ENCODE measurements around the gene CABP5.

Gene CABP5

GRCh38 chr19:48030073-48030472 lies 13.8 kb downstream of the CABP5 start:
- H4K12ac ChIP-seq (ENCODE audit: low read depth, low read length): no peak overlapping the region
- H3K79me2 ChIP-seq (ENCODE audit: control insufficient read depth, insufficient read depth, low read length, poor library complexity): no peaks in the 10 kb centered on the region
- H3K79me1 ChIP-seq (ENCODE audit: low read length): no peaks in the 10 kb centered on the region
- no peak overlapping the region for H2AFZ ChIP-seq (ENCODE audit: insufficient read depth, low read length, poor library complexity)
- H3K14ac ChIP-seq (ENCODE audit: low read length): no peak overlapping the region
- no peak overlapping the region for H4K91ac ChIP-seq (ENCODE audit: low read depth, low read length)
- no peaks in the 10 kb centered on the region for H3K36me3 ChIP-seq (ENCODE audit: control insufficient read depth in 1 of 2, insufficient read depth in 2 of 2, low read length in 2 of 2)
- H2BK5ac ChIP-seq (ENCODE audit: low read depth, low read length, poor library complexity): no peak overlapping the region
- H3K9me3 ChIP-seq (ENCODE audit: insufficient read depth, low read depth, low read length): no peaks in the 10 kb centered on the region
- H3K23ac ChIP-seq (ENCODE audit: low read length): no peak overlapping the region
- no peak overlapping the region for H3K4me2 ChIP-seq (ENCODE audit: low read length)
- H3K4me3 ChIP-seq (ENCODE audit: low read depth, low read length): no peak overlapping the region
- H2AK5ac ChIP-seq (ENCODE audit: low read length): no peak overlapping the region
- no peak overlapping the region for H4K8ac ChIP-seq (ENCODE audit: low read depth, low read length)
- no peaks in the 10 kb centered on the region for H3K27me3 ChIP-seq (ENCODE audit: insufficient read depth, low read length)
- DNase-seq: no peak
- no peaks in the 10 kb centered on the region for H3K4me1 ChIP-seq (ENCODE audit: control insufficient read depth in 1 of 2, insufficient read depth in 2 of 2, low read length in 2 of 2)
- no peak overlapping the region for H3K18ac ChIP-seq (ENCODE audit: low read length)
- no CpG with 5 or more reads among the region's 10 CpGs for WGBS (ENCODE audit: extremely low coverage, insufficient coverage, insufficient read length)
- H2BK12ac ChIP-seq (ENCODE audit: low read length): no peak overlapping the region
- H2BK120ac ChIP-seq (ENCODE audit: insufficient read depth, low read length, poor library complexity): no peak overlapping the region
- no peak overlapping the region for H3K9ac ChIP-seq (ENCODE audit: low read length)
- no peak overlapping the region for H3K4ac ChIP-seq (ENCODE audit: low read depth, low read length)
- H3K27ac ChIP-seq (ENCODE audit: low read depth, low read length): no peak overlapping the region

GRCh38 chr19:48029431-48029830 lies 14.4 kb downstream of the CABP5 start:
- Histone ChIP-seq H2AK5ac (ENCODE audit: low read length) (no peak overlapping the region), H4K12ac (ENCODE audit: low read depth, low read length) (no peak overlapping the region), H3K9me3 (ENCODE audit: insufficient read depth, low read depth, low read length) (no peaks in the 10 kb centered on the region), H4K8ac (ENCODE audit: low read depth, low read length) (no peak overlapping the region), H2BK12ac (ENCODE audit: low read length) (no peak overlapping the region), H3K4me3 (ENCODE audit: low read depth, low read length) (no peak overlapping the region), H3K14ac (ENCODE audit: low read length) (no peak overlapping the region), H3K27ac (ENCODE audit: low read depth, low read length) (no peak overlapping the region), H2AFZ (ENCODE audit: insufficient read depth, low read length, poor library complexity) (no peak overlapping the region), H4K91ac (ENCODE audit: low read depth, low read length) (no peak overlapping the region), H3K18ac (ENCODE audit: low read length) (no peak overlapping the region), H3K4me1 (ENCODE audit: control insufficient read depth in 1 of 2, insufficient read depth in 2 of 2, low read length in 2 of 2) (no peaks in the 10 kb centered on the region), H2BK5ac (ENCODE audit: low read depth, low read length, poor library complexity) (no peak overlapping the region), H2BK120ac (ENCODE audit: insufficient read depth, low read length, poor library complexity) (no peak overlapping the region), H3K4me2 (ENCODE audit: low read length) (no peak overlapping the region), H3K23ac (ENCODE audit: low read length) (no peak overlapping the region), H3K79me2 (ENCODE audit: control insufficient read depth, insufficient read depth, low read length, poor library complexity) (no peaks in the 10 kb centered on the region), H3K27me3 (ENCODE audit: insufficient read depth, low read length) (no peaks in the 10 kb centered on the region), H3K9ac (ENCODE audit: low read length) (no peak overlapping the region), H3K79me1 (ENCODE audit: low read length) (no peaks in the 10 kb centered on the region), H3K36me3 (ENCODE audit: control insufficient read depth in 1 of 2, insufficient read depth in 2 of 2, low read length in 2 of 2) (no peaks in the 10 kb centered on the region), H3K4ac (ENCODE audit: low read depth, low read length) (no peak overlapping the region)
- WGBS (ENCODE audit: extremely low coverage, insufficient coverage, insufficient read length): no CpG with 5 or more reads among the region's 7 CpGs
- DNase-seq: no peak

DNA sequence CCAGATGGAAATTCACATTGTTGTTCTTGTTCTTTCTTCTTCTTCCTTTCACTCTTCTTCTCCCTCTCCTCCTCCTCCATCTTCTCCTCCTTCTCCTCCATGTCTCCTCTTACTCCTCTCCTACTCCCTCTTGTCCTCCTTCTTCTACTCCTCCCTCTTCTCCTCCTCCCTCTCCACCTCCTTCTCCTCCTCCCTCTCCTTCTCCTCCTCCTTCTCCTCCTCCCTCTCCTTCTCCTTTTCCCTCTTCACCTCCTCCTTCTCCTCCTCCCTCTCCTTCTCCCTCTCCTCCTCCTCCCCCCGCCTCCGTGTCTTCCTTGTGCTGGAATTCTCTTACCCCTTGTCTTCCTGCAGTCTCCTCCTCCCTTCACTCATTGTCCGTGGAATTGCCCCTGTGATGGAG lies 18.4 kb downstream of the CABP5 start:
- Histone ChIP-seq H3K4me1 (ENCODE audit: control insufficient read depth in 1 of 2, insufficient read depth in 2 of 2, low read length in 2 of 2) (no peaks in the 10 kb centered on the region), H2BK5ac (ENCODE audit: low read depth, low read length, poor library complexity) (no peak overlapping the region), H3K9me3 (ENCODE audit: insufficient read depth, low read depth, low read length) (no peaks in the 10 kb centered on the region), H3K27me3 (ENCODE audit: insufficient read depth, low read length) (no peaks in the 10 kb centered on the region), H3K9ac (ENCODE audit: low read length) (no peak overlapping the region), H3K4me3 (ENCODE audit: low read depth, low read length) (no peak overlapping the region), H3K18ac (ENCODE audit: low read length) (no peak overlapping the region), H4K8ac (ENCODE audit: low read depth, low read length) (no peak overlapping the region), H3K79me2 (ENCODE audit: control insufficient read depth, insufficient read depth, low read length, poor library complexity) (no peaks in the 10 kb centered on the region), H2AK5ac (ENCODE audit: low read length) (no peak overlapping the region), H3K14ac (ENCODE audit: low read length) (no peak overlapping the region), H3K27ac (ENCODE audit: low read depth, low read length) (no peak overlapping the region), H2BK12ac (ENCODE audit: low read length) (no peak overlapping the region), H3K4ac (ENCODE audit: low read depth, low read length) (no peak overlapping the region), H3K36me3 (ENCODE audit: control insufficient read depth in 1 of 2, insufficient read depth in 2 of 2, low read length in 2 of 2) (no peaks in the 10 kb centered on the region), H3K4me2 (ENCODE audit: low read length) (no peak overlapping the region), H2AFZ (ENCODE audit: insufficient read depth, low read length, poor library complexity) (no peak overlapping the region), H2BK120ac (ENCODE audit: insufficient read depth, low read length, poor library complexity) (no peak overlapping the region), H4K12ac (ENCODE audit: low read depth, low read length) (no peak overlapping the region), H3K23ac (ENCODE audit: low read length) (no peak overlapping the region), H4K91ac (ENCODE audit: low read depth, low read length) (no peak overlapping the region), H3K79me1 (ENCODE audit: low read length) (no peaks in the 10 kb centered on the region)
- DNase-seq: no peak
- WGBS (ENCODE audit: extremely low coverage, insufficient coverage, insufficient read length): 100% methylated on average over 2 of the region's 3 CpGs

DNA sequence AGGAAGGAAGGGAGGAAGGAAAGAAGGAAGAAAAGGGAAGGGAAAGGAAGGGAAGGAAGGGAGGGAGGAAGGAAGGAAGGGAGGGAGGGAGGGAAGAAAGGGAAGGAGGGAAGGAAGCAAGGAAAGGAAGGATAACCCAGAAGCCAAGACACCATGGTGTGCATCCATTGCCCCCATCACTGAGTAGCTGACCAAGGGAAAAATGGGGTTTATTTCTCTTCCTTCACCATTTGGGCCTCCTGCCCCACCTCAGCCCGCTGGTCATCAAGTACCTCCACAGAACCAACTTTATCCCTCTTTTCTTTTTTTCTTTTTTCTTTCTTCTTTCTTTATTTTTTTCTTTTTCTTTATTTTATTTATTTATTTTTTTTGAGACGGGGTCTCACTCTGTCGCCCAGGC lies 20.4 kb downstream of the CABP5 start:
- no peaks in the 10 kb centered on the region for H3K27me3 ChIP-seq (ENCODE audit: insufficient read depth, low read length)
- H3K4me1 ChIP-seq (ENCODE audit: control insufficient read depth in 1 of 2, insufficient read depth in 2 of 2, low read length in 2 of 2): no peaks in the 10 kb centered on the region
- H3K18ac ChIP-seq (ENCODE audit: low read length): no peak overlapping the region
- H2BK12ac ChIP-seq (ENCODE audit: low read length): no peak overlapping the region
- no peak overlapping the region for H4K12ac ChIP-seq (ENCODE audit: low read depth, low read length)
- H2BK5ac ChIP-seq (ENCODE audit: low read depth, low read length, poor library complexity): no peak overlapping the region
- no peak overlapping the region for H2AFZ ChIP-seq (ENCODE audit: insufficient read depth, low read length, poor library complexity)
- H3K4me2 ChIP-seq (ENCODE audit: low read length): no peak overlapping the region
- H3K79me2 ChIP-seq (ENCODE audit: control insufficient read depth, insufficient read depth, low read length, poor library complexity): no peaks in the 10 kb centered on the region
- no peak overlapping the region for H3K4me3 ChIP-seq (ENCODE audit: low read depth, low read length)
- no peak overlapping the region for H3K14ac ChIP-seq (ENCODE audit: low read length)
- no peaks in the 10 kb centered on the region for H3K79me1 ChIP-seq (ENCODE audit: low read length)
- H3K27ac ChIP-seq (ENCODE audit: low read depth, low read length): no peak overlapping the region
- no peak overlapping the region for H4K91ac ChIP-seq (ENCODE audit: low read depth, low read length)
- H3K23ac ChIP-seq (ENCODE audit: low read length): no peak overlapping the region
- H2AK5ac ChIP-seq (ENCODE audit: low read length): no peak overlapping the region
- no peak for DNase-seq
- no peak overlapping the region for H4K8ac ChIP-seq (ENCODE audit: low read depth, low read length)
- H3K9me3 ChIP-seq (ENCODE audit: insufficient read depth, low read depth, low read length): no peaks in the 10 kb centered on the region
- no peak overlapping the region for H2BK120ac ChIP-seq (ENCODE audit: insufficient read depth, low read length, poor library complexity)
- H3K36me3 ChIP-seq (ENCODE audit: control insufficient read depth in 1 of 2, insufficient read depth in 2 of 2, low read length in 2 of 2): no peaks in the 10 kb centered on the region
- no CpG with 5 or more reads among the region's 3 CpGs for WGBS (ENCODE audit: extremely low coverage, insufficient coverage, insufficient read length)
- no peak overlapping the region for H3K9ac ChIP-seq (ENCODE audit: low read length)
- no peak overlapping the region for H3K4ac ChIP-seq (ENCODE audit: low read depth, low read length)

Data from trophoblast cell (in vitro differentiated cells and primary cell).